HG02588 (cell line): ENCODE measurements around the gene NFE2.
"Not testable (repeated sequence)": the region's sequence is repeated elsewhere in the genome, so short reads cannot be mapped to it uniquely, and the experiment has no call there.

Experiments used
- ATAC-seq: cut with Tn5 transposase; IDR thresholded peaks from one replicate; pipeline ENCODE4 v1.9.1; 2021; ENCODE audit warnings: mild to moderate bottlenecking, moderate library complexity; ENCODE audit not compliant: unreplicated experiment

NFE2 gene

GRCh38 chr12:54300732-54301427 is at the start of gene NFE2:
NFE2 (minus strand) TSS chr12:54301015; CDS start chr12:54295248, 5,767 bp downstream.
- no peak for ATAC-seq

GRCh38 chr12:54349679-54350078 is 48.9 kb upstream of the NFE2 start:
- ATAC-seq, result no peak

GRCh38 chr12:54349036-54349435 is 48.2 kb upstream of the NFE2 start:
- ATAC-seq, result no peak

- no peak for ATAC-seq
These were observed 40.8 kb upstream of the NFE2 start for GRCh38 chr12:54341378-54342300.

GRCh38 chr12:54340846-54341245 is 40.0 kb upstream of the NFE2 start:
- no peak for ATAC-seq

GRCh38 chr12:54338698-54339296 is 38.0 kb upstream of the NFE2 start:
- no peak for ATAC-seq

- ATAC-seq, result no peak
These were observed 37.2 kb upstream of the NFE2 start for GRCh38 chr12:54337854-54338650.

- ATAC-seq, result no peak
These were observed 36.5 kb upstream of the NFE2 start for GRCh38 chr12:54337280-54337842.

GRCh38 chr12:54333420-54334034 is 32.7 kb upstream of the NFE2 start:
- ATAC-seq, result no peak

GRCh38 chr12:54331461-54331860 is 30.6 kb upstream of the NFE2 start:
- no peak for ATAC-seq

- ATAC-seq, result no peak
These were observed 29.6 kb upstream of the NFE2 start for GRCh38 chr12:54330442-54330841.

- ATAC-seq, result no peak
These were observed 28.9 kb upstream of the NFE2 start for GRCh38 chr12:54329759-54330158.

- ATAC-seq, result no peak
These were observed 28.0 kb upstream of the NFE2 start for GRCh38 chr12:54328595-54329337.

GRCh38 chr12:54325442-54326109 is 24.8 kb upstream of the NFE2 start:
- not testable (repeated sequence) for ATAC-seq

GRCh38 chr12:54324617-54325441 is 24.0 kb upstream of the NFE2 start, which contains the start of gene COPZ1:
COPZ1 (plus strand) TSS chr12:54325131; CDS start chr12:54325164, 33 bp downstream.
- ATAC-seq, result peak; percentile 98

GRCh38 chr12:54321363-54321762 is 20.5 kb upstream of the NFE2 start:
- no peak for ATAC-seq

- not testable (repeated sequence) for ATAC-seq
These were observed 11.5 kb upstream of the NFE2 start for GRCh38 chr12:54312309-54312708.

GRCh38 chr12:54311051-54311450 is 10.2 kb upstream of the NFE2 start:
- ATAC-seq, result no peak
